ENCODE results near the gene NOM1.

NOM1 gene

GRCh38 chr7:156984174-156984891, 34.8 kb downstream of the NOM1 start:
- no peak for DNase-seq

- no peak for DNase-seq
These were observed 35.8 kb downstream of the NOM1 start for GRCh38 chr7:156985101-156985992.

- DNase-seq: no peak
These were observed 36.9 kb downstream of the NOM1 start for GRCh38 chr7:156986378-156986777.

GRCh38 chr7:156988343-156989185, 39.1 kb downstream of the NOM1 start:
- no peak for DNase-seq

GRCh38 chr7:156989766-156990535, 40.4 kb downstream of the NOM1 start:
- no peak for DNase-seq

GRCh38 chr7:156993021-156993924, 43.8 kb downstream of the NOM1 start:
- DNase-seq: no peak

GRCh38 chr7:156993925-156994235, 44.4 kb downstream of the NOM1 start:
- no peak for DNase-seq

GRCh38 chr7:156994417-156994816, 44.9 kb downstream of the NOM1 start:
- no peak for DNase-seq

- DNase-seq: no peak
These were observed 49.8 kb downstream of the NOM1 start for GRCh38 chr7:156998988-156999957.

GRCh38 chr7:156999958-157000726, 50.6 kb downstream of the NOM1 start:
- no peak for DNase-seq

- no peak for DNase-seq
These were observed 51.5 kb downstream of the NOM1 start for GRCh38 chr7:157000741-157001653.

- DNase-seq: no peak
These were observed 52.7 kb downstream of the NOM1 start for GRCh38 chr7:157001920-157002818.

- no peak for DNase-seq
These were observed 53.4 kb downstream of the NOM1 start for GRCh38 chr7:157002819-157003421.

- DNase-seq: no peak
These were observed 53.9 kb downstream of the NOM1 start for GRCh38 chr7:157003445-157003755.

GRCh38 chr7:157003756-157004520, 54.4 kb downstream of the NOM1 start:
- DNase-seq: no peak

Measured in amniotic stem cell (primary cell).